ENCODE results near the gene LAMC1.
"Not testable (repeated sequence)": the region's sequence is repeated elsewhere in the genome, so short reads cannot be mapped to it uniquely, and the experiment has no call there.

LAMC1 gene

DNA sequence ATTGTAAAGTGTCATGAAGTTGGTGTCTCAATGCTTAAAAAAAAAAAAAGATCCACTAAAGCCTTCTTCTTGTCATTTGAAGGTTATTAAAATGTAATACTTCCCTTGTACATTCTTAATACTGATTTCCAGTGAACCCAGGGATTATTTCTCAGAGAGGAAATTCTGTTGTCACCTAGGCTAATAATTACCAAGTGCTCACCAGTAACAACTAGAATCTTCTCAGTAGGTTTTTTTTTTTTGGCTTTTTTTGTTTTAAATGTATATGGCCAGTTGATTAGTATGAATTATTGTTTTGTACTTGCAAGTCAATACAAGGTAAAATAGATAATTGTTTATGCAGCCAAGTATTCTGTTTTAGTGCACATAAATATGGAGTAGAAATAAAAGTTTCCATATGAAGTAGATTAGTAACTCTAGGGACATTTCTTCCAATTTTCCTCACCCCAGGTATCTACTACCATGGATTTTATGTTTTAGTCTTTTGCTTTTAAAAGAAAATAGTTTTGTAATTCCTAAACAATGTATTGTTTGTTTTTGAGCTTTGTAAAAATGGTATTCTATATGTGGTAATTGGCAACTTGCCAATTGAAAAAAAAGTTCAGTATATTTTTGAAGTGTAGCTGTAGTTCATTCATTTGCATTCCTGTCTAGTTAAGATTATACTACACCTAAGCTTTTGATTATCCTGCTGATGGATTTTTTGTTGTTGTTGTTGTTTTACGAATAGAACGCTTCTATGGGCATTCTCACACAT lies 21.9 kb downstream of the LAMC1 start:
- H3K9me3 ChIP-seq (ENCODE audit: insufficient read depth, low read depth, low read length) = no peaks in the 10 kb centered on the region
- H3K4me1 ChIP-seq (ENCODE audit: insufficient read depth, low read length) = peaks cover 11% of the 10 kb centered on the region; the same call in 1 of the 2 replicates
- no peak overlapping the region for H3K9ac ChIP-seq (ENCODE audit: low read depth, low read length)
- no peak overlapping the region for H3K4me3 ChIP-seq (ENCODE audit: low read length)
- no peaks in the 10 kb centered on the region for H3K27me3 ChIP-seq (ENCODE audit: insufficient read depth, low read length)
- H3K27ac ChIP-seq (ENCODE audit: low read depth, low read length) = no peak overlapping the region
- no peaks in the 10 kb centered on the region for H3K36me3 ChIP-seq (ENCODE audit: insufficient read depth, low read length)
- 96% methylated on average over 2 of the region's 2 CpGs for WGBS

DNA sequence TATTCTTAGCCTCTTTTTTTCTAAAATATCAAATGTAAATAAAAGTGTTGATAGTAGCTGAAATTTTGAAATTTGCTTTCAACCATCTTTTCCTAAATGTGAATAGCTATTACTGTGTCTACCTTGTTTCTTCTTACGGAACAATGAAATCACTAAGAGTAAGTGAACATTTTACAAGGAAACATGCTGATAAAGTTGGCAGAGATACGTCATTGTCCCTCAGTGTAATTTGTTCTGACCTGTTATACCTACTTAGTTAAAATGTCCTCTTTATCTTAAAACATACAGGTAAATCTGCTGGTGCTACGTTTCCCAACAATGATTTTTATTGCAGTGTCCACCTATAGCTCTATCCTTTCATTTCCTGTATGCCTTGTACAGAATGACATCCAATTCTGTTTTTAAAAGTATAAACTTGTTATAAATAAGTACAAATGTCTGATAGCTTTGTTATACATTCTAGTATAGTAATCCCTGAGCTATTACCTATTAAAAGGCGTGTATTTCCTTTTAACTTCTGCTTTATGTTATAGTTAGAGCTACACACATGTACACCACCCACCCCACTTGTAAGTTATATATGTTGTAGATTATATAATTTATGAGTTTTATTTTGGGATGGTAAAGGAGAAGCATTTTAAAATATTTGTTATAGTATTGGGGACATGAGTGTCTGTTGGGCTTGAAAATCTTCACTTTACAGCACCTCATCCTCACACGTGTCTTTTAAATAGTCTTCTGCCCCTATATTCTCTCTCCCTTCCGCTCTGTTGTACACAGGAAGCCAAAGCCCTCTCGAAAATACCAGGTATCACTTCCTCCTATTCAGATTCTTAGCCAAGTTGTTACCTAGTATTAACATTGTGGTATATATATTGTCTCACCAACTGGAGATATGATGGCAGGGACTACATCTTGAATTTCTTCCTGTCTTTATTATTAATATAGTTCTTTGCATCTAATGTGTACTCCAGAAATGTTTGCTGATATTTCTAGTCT lies 25.2 kb downstream of the LAMC1 start:
- H3K9me3 ChIP-seq (ENCODE audit: insufficient read depth, low read depth, low read length) = no peaks in the 10 kb centered on the region
- no peaks in the 10 kb centered on the region for H3K36me3 ChIP-seq (ENCODE audit: insufficient read depth, low read length)
- no peak overlapping the region for H3K4me3 ChIP-seq (ENCODE audit: low read length)
- no peaks in the 10 kb centered on the region for H3K4me1 ChIP-seq (ENCODE audit: insufficient read depth, low read length)
- no peak overlapping the region for H3K9ac ChIP-seq (ENCODE audit: low read depth, low read length)
- WGBS = 89% methylated on average over 6 of the region's 7 CpGs
- H3K27me3 ChIP-seq (ENCODE audit: insufficient read depth, low read length) = no peaks in the 10 kb centered on the region
- no peak overlapping the region for H3K27ac ChIP-seq (ENCODE audit: low read depth, low read length)

DNA sequence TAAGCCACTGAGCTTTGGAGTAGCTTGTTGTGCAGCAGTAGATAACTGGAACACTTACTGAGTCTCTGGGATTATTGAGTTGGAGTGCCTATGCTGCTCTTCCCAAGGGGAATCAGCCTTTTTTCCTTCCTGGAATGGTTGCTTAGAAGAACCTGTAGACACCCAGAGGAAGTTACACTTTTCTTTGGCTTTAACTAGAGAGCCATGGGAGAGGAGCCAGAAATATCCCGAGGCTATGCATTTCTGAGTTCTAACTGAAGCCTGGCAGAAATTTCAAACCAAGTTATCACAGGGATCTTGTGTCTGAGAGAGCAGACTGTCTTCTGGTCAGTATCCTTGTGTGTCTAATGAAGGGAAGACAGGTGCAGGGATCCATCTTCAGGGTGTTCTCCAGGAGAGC lies 28.3 kb downstream of the LAMC1 start:
- 98% methylated on average over 1 of the region's 1 CpG for WGBS
- H3K4me3 ChIP-seq (ENCODE audit: low read length) = no peak overlapping the region
- H3K4me1 ChIP-seq (ENCODE audit: insufficient read depth, low read length) = no peaks in the 10 kb centered on the region
- H3K9ac ChIP-seq (ENCODE audit: low read depth, low read length) = no peak overlapping the region
- no peaks in the 10 kb centered on the region for H3K36me3 ChIP-seq (ENCODE audit: insufficient read depth, low read length)
- H3K27ac ChIP-seq (ENCODE audit: low read depth, low read length) = no peak overlapping the region
- no peaks in the 10 kb centered on the region for H3K9me3 ChIP-seq (ENCODE audit: insufficient read depth, low read depth, low read length)
- H3K27me3 ChIP-seq (ENCODE audit: insufficient read depth, low read length) = no peaks in the 10 kb centered on the region

DNA sequence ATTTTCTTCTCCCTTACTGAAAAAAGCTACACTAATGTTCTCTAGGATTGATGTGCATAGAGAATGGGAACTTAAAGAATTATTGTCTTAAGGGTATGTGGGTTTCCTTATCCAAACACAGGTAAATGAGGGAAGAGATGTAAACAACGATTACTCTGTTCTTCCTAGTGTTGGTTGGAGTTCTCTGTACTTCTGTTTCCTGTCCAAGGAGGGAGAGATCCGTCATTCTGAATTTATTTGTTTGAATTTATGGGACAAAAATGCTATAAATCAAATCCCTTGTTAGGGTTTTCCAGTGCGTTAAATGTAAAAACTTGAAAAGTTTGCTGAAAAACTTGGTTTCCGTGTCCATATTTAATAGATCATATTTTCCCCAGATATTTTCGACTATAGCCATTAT lies 29.6 kb downstream of the LAMC1 start:
- Histone ChIP-seq H3K4me1 (ENCODE audit: insufficient read depth, low read length) (no peaks in the 10 kb centered on the region), H3K27ac (ENCODE audit: low read depth, low read length) (no peak overlapping the region), H3K9me3 (ENCODE audit: insufficient read depth, low read depth, low read length) (no peaks in the 10 kb centered on the region), H3K9ac (ENCODE audit: low read depth, low read length) (no peak overlapping the region), H3K36me3 (ENCODE audit: insufficient read depth, low read length) (no peaks in the 10 kb centered on the region), H3K4me3 (ENCODE audit: low read length) (no peak overlapping the region), H3K27me3 (ENCODE audit: insufficient read depth, low read length) (no peaks in the 10 kb centered on the region)
- WGBS = 96% methylated on average over 3 of the region's 5 CpGs

DNA sequence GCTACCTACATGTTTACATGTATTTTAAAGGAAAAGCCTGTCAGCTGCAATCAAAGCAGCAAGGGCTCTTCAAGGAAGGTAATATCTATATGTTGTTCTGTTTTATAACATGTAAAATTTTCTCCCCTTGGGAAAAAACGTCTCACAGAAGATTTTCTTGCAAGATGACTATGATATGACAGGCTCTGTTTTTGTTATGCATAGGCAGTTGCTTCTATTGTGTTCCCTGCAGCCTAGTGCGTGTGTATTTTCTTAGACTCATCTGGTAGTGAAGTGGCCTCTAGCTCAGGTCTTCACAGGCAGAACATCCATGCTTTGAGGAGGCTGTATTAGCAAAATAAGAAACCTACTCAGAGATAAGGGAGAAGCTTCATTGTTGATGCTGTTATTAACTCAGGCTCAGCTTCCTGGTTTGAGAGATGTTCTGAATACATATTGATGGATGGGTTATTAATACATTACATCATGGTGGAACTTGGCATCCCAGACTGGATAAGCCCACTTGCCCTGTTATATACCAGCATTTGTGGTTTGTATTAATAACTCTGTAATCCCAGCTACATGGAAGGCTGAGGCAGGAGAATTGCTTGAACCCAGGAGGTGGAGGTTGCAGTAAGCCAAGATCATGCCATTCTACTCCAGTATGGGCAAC lies 35.8 kb downstream of the LAMC1 start:
- no peaks in the 10 kb centered on the region for H3K36me3 ChIP-seq (ENCODE audit: insufficient read depth, low read length)
- WGBS = 73% methylated on average over 2 of the region's 2 CpGs
- no peak overlapping the region for H3K27ac ChIP-seq (ENCODE audit: low read depth, low read length)
- H3K4me3 ChIP-seq (ENCODE audit: low read length) = no peak overlapping the region
- H3K27me3 ChIP-seq (ENCODE audit: insufficient read depth, low read length) = no peaks in the 10 kb centered on the region
- no peaks in the 10 kb centered on the region for H3K9me3 ChIP-seq (ENCODE audit: insufficient read depth, low read depth, low read length)
- H3K4me1 ChIP-seq (ENCODE audit: insufficient read depth, low read length) = 0 out of 2 replicates have a peak, but pooled peaks cover 4% of the 10 kb centered on the region
- H3K9ac ChIP-seq (ENCODE audit: low read depth, low read length) = no peak overlapping the region

DNA sequence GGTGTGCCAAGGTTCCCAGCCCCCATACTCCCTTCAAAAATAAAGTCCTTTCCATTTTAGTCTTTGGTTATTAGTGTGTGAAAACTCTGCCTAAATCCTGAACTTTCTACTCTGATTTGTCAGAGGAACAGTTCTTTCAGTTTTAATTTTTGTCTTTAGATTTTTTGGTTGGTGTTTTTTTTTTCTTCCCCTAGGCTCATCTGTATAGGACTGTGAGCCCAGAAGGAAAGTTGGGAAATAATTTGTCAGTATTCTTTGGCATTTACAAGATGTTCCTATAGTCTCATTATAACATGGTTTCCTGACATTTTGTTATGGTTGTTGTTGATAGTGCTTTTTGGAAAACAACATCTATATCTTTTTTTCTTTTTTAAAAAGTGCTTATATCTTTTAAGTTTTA lies 38.0 kb downstream of the LAMC1 start:
- no peak overlapping the region for H3K27ac ChIP-seq (ENCODE audit: low read depth, low read length)
- H3K4me3 ChIP-seq (ENCODE audit: low read length) = no peak overlapping the region
- no peaks in the 10 kb centered on the region for H3K36me3 ChIP-seq (ENCODE audit: insufficient read depth, low read length)
- H3K9ac ChIP-seq (ENCODE audit: low read depth, low read length) = no peak overlapping the region
- H3K9me3 ChIP-seq (ENCODE audit: insufficient read depth, low read depth, low read length) = no peaks in the 10 kb centered on the region
- H3K4me1 ChIP-seq (ENCODE audit: insufficient read depth, low read length) = 0 out of 2 replicates have a peak, but pooled peaks cover 4% of the 10 kb centered on the region
- H3K27me3 ChIP-seq (ENCODE audit: insufficient read depth, low read length) = no peaks in the 10 kb centered on the region

DNA sequence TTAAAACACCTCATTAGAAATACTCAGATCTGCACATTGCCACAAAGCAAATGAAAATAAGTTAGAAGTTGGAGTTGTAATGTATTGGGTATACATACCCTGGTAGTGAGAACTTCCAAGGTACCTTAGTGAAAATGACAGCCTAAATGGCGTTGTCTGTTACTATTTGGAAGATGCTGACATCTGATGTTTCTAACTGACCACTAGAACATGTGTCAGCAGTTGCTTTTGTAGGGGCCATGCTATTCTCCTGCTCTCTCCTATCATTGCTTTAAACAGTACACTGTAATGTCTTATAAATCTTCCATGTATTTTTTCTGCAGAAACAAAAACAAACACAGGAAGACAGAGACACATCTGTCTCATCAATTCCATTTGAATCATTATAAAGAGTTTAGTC lies 40.1 kb downstream of the LAMC1 start:
- 0 out of 2 replicates have a peak, but pooled peaks cover 3% of the 10 kb centered on the region for H3K4me1 ChIP-seq (ENCODE audit: insufficient read depth, low read length)

DNA sequence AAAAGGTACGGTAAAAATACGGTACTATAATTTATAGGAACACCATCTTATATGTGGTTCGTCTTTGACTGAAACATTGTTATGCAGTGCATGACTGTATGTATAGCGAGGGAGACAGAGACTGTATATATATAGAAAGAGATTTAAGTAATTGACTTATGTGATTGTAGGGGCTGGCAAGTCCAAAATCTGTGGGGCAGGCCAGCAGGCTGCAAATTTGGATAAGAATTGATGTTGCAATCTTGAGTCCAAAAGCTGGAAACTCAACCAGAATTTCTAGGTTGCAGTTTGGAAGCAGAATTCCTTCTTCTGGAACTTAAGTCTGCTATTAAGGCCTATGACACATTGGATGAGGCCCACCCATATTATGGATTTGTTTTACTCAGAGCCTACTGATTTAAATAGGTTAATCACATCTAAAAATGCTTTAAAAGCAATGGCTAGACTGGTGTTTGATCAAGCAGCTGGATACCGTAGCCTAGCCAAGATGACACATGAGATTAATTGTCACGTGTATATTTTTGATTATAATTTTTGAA lies 42.0 kb downstream of the LAMC1 start:
- Histone ChIP-seq H3K27ac (ENCODE audit: low read depth, low read length) (no peak overlapping the region), H3K4me1 (ENCODE audit: insufficient read depth, low read length) (peaks cover 2% of the 10 kb centered on the region; the same call in 1 of the 2 replicates)
- 96% methylated on average over 5 of the region's 6 CpGs for WGBS

More for the DNA sequence above, 40.1 kb downstream of the LAMC1 start:
- Histone ChIP-seq H3K9me3 (ENCODE audit: insufficient read depth, low read depth, low read length) (no peaks in the 10 kb centered on the region), H3K9ac (ENCODE audit: low read depth, low read length) (no peak overlapping the region), H3K36me3 (ENCODE audit: insufficient read depth, low read length) (no peaks in the 10 kb centered on the region), H3K4me3 (ENCODE audit: low read length) (no peak overlapping the region), H3K27me3 (ENCODE audit: insufficient read depth, low read length) (no peaks in the 10 kb centered on the region), H3K27ac (ENCODE audit: low read depth, low read length) (no peak overlapping the region)
- 91% methylated on average over 1 of the region's 1 CpG for WGBS

DNA sequence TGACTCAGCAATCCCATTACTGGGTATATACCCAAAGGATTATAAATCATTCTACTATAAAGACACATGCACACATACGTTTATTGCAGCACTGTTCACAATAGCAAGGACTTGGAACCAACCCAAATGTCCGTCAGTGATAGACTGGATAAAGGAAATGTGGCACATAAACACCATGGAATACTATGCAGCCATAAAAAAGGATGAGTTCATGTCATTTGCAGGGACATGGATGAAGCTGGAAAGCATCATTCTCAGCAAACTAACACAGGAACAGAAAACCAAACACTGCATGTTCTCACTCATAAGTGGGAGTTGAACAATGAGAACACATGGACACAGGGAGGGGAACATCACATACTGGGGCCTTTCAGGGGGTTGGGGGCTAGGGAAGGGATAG lies 43.2 kb downstream of the LAMC1 start:
- H3K27ac ChIP-seq (ENCODE audit: low read depth, low read length); H3K36me3 ChIP-seq (ENCODE audit: insufficient read depth, low read length); H3K9me3 ChIP-seq (ENCODE audit: insufficient read depth, low read depth, low read length); H3K4me3 ChIP-seq (ENCODE audit: low read length); H3K9ac ChIP-seq (ENCODE audit: low read depth, low read length); H3K27me3 ChIP-seq (ENCODE audit: insufficient read depth, low read length): not testable (repeated sequence)
- WGBS = 100% methylated on average over 1 of the region's 2 CpGs
- H3K4me1 ChIP-seq (ENCODE audit: insufficient read depth, low read length) = peaks cover 12% of the 10 kb centered on the region

More for the DNA sequence above, 42.0 kb downstream of the LAMC1 start:
- Histone ChIP-seq H3K4me3 (ENCODE audit: low read length) (no peak overlapping the region), H3K9ac (ENCODE audit: low read depth, low read length) (no peak overlapping the region), H3K9me3 (ENCODE audit: insufficient read depth, low read depth, low read length) (no peaks in the 10 kb centered on the region), H3K27me3 (ENCODE audit: insufficient read depth, low read length) (no peaks in the 10 kb centered on the region), H3K36me3 (ENCODE audit: insufficient read depth, low read length) (no peaks in the 10 kb centered on the region)

DNA sequence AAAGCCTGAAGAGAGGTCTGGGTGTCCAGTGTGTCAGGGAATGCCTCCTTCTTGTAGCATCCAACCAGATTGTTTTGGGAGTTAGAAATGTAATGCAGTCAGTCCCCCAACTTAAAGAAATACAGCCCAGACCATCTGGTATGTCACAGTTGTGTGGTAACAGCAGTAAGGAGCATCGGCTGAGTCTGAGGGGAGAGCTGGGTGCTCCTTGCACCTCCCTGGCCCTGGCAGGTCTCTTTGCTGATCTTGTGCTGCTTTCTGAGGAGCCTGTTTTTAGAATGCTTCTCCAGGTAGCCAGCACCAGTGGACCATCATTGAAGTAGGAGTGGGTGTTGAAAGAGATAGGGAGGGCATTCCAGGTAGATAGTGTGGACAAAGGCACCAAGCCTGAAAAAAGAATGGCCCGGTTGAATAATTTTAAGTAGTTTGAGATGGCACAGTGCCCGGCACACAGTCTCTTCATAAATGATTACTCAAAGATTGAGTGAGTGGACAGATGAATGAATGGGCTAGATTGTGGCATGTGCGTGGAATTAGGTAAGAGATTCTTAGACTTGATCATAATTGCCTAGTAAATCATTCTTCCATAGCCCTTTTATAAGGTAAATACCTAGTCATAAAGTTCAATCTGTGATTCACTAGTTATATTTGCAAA lies 46.5 kb downstream of the LAMC1 start:
- 91% methylated on average over 3 of the region's 4 CpGs for WGBS
- Histone ChIP-seq H3K9me3 (ENCODE audit: insufficient read depth, low read depth, low read length) (no peaks in the 10 kb centered on the region), H3K4me3 (ENCODE audit: low read length) (no peak overlapping the region), H3K27me3 (ENCODE audit: insufficient read depth, low read length) (no peaks in the 10 kb centered on the region), H3K4me1 (ENCODE audit: insufficient read depth, low read length) (peaks cover 15% of the 10 kb centered on the region), H3K27ac (ENCODE audit: low read depth, low read length) (no peak overlapping the region), H3K9ac (ENCODE audit: low read depth, low read length) (no peak overlapping the region), H3K36me3 (ENCODE audit: insufficient read depth, low read length) (no peaks in the 10 kb centered on the region)

Measured in HUES64 (cell line).